A549 treated with GW870086 at 1 μM for 4 hours (cell line): ENCODE results near the gene HDAC11. TPM values are rescaled to one million over a fixed set of nuclear protein-coding genes. Genes with fewer than 3 reads are reported as not detected.

ENCODE experiments used
- total RNA-seq: library from RNA; stranded (reverse); fragments of 200-300 nt; extraction: Qiagen RNA extraction; gene quantifications from 5 replicates; pipeline ENCODE4 v1.2.3, GENCODE V29; 2022; ENCODE audit warnings: low read depth

HDAC11 gene
- total RNA-seq, result 8.4 to 12.2 TPM (median 8.6 TPM) in 5 replicates

DNA sequence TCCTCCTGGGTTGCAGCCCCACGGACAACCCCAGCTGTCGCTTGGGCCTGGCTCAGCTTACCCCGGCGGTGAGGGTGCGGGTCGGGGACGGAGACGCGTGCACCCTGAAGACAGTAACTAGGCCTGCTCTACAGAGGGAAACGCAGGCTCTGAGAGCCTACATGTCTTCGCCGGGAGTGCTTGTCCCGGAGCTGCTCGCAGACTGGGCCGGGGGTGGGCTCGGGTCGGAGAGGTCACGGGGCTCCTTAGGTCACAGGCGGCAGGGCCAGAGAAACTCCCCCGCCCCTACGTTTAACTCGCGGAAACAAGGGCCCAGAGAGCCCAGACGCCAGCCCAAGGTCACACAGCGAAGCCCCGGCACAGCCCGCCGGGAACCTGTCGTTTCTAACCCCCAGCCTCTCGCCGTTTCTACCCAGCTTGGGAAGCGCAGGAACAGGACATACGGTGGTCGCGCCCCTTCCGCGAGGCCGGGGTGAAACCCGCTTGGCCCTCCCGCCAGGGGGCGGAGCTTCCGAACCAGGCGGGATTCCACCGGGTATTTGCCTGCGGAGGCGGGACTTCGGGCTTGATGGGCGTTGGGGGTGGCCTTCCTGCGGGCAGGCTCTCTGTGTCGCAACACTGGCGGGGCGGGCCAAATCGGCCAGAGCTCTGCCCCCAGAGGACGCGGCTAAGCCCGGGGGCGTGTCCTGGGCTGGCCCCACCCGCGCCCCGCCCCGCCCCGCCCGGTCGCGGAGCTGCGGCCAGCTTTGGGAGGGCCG is at the start of gene HDAC11:
Gene HDAC11 (plus strand): TSS at position 725 of the 758 bp plus-strand sequence. CDS start 42 bp downstream, outside the sequence.

GRCh38 chr3:13548696-13549622 is 68.9 kb downstream of the HDAC11 start, which contains the start of gene FBLN2:
Gene FBLN2 (plus strand): TSS chr3:13549125. CDS start chr3:13570356, 21,231 bp downstream.

Other genes with a start within 250 kb of the HDAC11 start
- gene NUP210, start 60.0 kb upstream of the HDAC11 start, total RNA-seq, result 31.1 to 44.3 TPM (median 38.2 TPM) in 5 replicates
- gene FBLN2, start 68.8 kb downstream of the HDAC11 start, total RNA-seq, result 1.6 to 3.4 TPM (median 2.2 TPM) in 5 replicates